Activated CD4-positive, alpha-beta T cell treated with anti-CD3 and anti-CD28 coated beads, Interleukin-2, amount 10 ng/mL, durations not matched to agents 7 days and 5 days (primary cell): ENCODE data around the gene PPM1J. TPM values are rescaled to one million over a fixed set of nuclear protein-coding genes. Genes with fewer than 3 reads are reported as not detected.
A peak's percentile ranks its signal among the peaks of the same experiment; 100 is the strongest.

Experiments used
- CTCF ChIA-PET: fragments of 350-600 bp; sonication (Branson Sonifier 250); formaldehyde crosslinking; loops from one replicate; lab custom pipeline; 2021; ENCODE audit warnings: antibody characterized with exemption; lab: Charles Lee
- POLR2A ChIA-PET: fragments of 350-600 bp; sonication (Branson Sonifier 250); formaldehyde crosslinking; loops from one replicate; lab custom pipeline; 2021; ENCODE audit warnings: antibody characterized with exemption; lab: Charles Lee
- DNase-seq: peaks from one replicate; pipeline ENCODE4 v3.0.0-alpha.2; 2020
- H3K27ac Mint-ChIP-seq: one replicate; pipeline ENCODE4 v1.8.0; 2021; ENCODE audit warnings: mild to moderate bottlenecking, moderate library complexity, mixed read lengths
- H3K27me3 Mint-ChIP-seq: one replicate; pipeline ENCODE4 v1.8.0; 2021; ENCODE audit warnings: mixed read lengths
- H3K36me3 Mint-ChIP-seq: one replicate; pipeline ENCODE4 v1.8.0; 2021; ENCODE audit warnings: low read depth, mixed read lengths
- H3K4me1 Mint-ChIP-seq: one replicate; pipeline ENCODE4 v1.8.0; 2021; ENCODE audit warnings: mixed read lengths
- H3K4me3 Mint-ChIP-seq: one replicate; pipeline ENCODE4 v1.8.0; 2021; ENCODE audit warnings: mild to moderate bottlenecking, moderate library complexity, mixed read lengths
- H3K9me3 Mint-ChIP-seq: one replicate; pipeline ENCODE4 v1.8.0; 2021; ENCODE audit warnings: mixed read lengths
- total RNA-seq, 2 experiments: library from RNA; stranded (reverse); gene quantifications; one replicate each; pipeline ENCODE4 v1.2.3, GENCODE V29; 2021

The PPM1J gene
- total RNA-seq, 2 experiments from 2014 or later = not detected

- Mint-ChIP-seq H3K4me3 (peak overlapping the region; percentile 91), H3K27me3 (no peaks in the 10 kb centered on the region), H3K4me1 (peaks cover 51% of the 10 kb centered on the region), H3K9me3 (no peaks in the 10 kb centered on the region), H3K27ac (peak overlapping the region; percentile 97), H3K36me3 (peaks cover 53% of the 10 kb centered on the region)
- POLR2A ChIA-PET = interaction anchor here (0.7 to 1.0 kb wide), 3 partner anchors 8 to 43 kb away, joined by 3 read pairs; no protein-coding TSS in a partner anchor
- CTCF ChIA-PET = interaction anchor here (0.8 to 2.3 kb wide), 15 partner anchors 8 to 399 kb away, joined by 3 to 11 read pairs (median 4); partner anchors contain the start of genes LRIG2 and PPM1J
- peak; percentile 19 for DNase-seq
Measured at GRCh38 chr1:112673592-112674439, 41.3 kb downstream of the PPM1J start.

- H3K27me3 Mint-ChIP-seq = no peaks in the 10 kb centered on the region
- H3K27ac Mint-ChIP-seq = no peak overlapping the region
- peaks cover 57% of the 10 kb centered on the region for H3K36me3 Mint-ChIP-seq
- ChIA-PET POLR2A (no interaction called here), CTCF (interaction anchor here (0.9 to 2.2 kb wide), 7 partner anchors 9 to 282 kb away, joined by 3 to 10 read pairs (median 5); no protein-coding TSS in a partner anchor)
- no peaks in the 10 kb centered on the region for H3K9me3 Mint-ChIP-seq
- H3K4me3 Mint-ChIP-seq = peak overlapping the region; percentile 4
- DNase-seq = no peak
- H3K4me1 Mint-ChIP-seq = peaks cover 53% of the 10 kb centered on the region
Measured at GRCh38 chr1:112672842-112673241, 42.3 kb downstream of the PPM1J start.

- POLR2A ChIA-PET = no interaction called here
- Mint-ChIP-seq H3K4me1 (peaks cover 55% of the 10 kb centered on the region), H3K9me3 (no peaks in the 10 kb centered on the region), H3K36me3 (peaks cover 64% of the 10 kb centered on the region), H3K4me3 (no peak overlapping the region), H3K27me3 (no peaks in the 10 kb centered on the region), H3K27ac (no peak overlapping the region)
- DNase-seq = no peak
- CTCF ChIA-PET = interaction anchor here (0.8 to 1.8 kb wide), 5 partner anchors 10 to 179 kb away, joined by 3 to 6 read pairs (median 3); no protein-coding TSS in a partner anchor
Measured at GRCh38 chr1:112672009-112672408, 43.1 kb downstream of the PPM1J start.

GRCh38 chr1:112666946-112667345 lies 48.2 kb downstream of the PPM1J start:
- Mint-ChIP-seq H3K4me1 (peaks cover 34% of the 10 kb centered on the region), H3K36me3 (peaks cover 75% of the 10 kb centered on the region), H3K4me3 (no peak overlapping the region), H3K9me3 (no peaks in the 10 kb centered on the region), H3K27me3 (no peaks in the 10 kb centered on the region), H3K27ac (no peak overlapping the region)
- DNase-seq = no peak
- ChIA-PET POLR2A (no interaction called here), CTCF (interaction anchor here (0.6 kb wide), 1 partner anchor 16 kb away, joined by 3 read pairs; no protein-coding TSS in a partner anchor)

- CTCF ChIA-PET = interaction anchor here (1.3 kb wide), 1 partner anchor 13 kb away, joined by 3 read pairs; no protein-coding TSS in a partner anchor
- POLR2A ChIA-PET = interaction anchor here (0.9 kb wide), 1 partner anchor 9 kb away, joined by 3 read pairs; the partner anchor contains the start of gene MOV10
- Mint-ChIP-seq H3K9me3 (no peaks in the 10 kb centered on the region), H3K4me3 (no peak overlapping the region), H3K4me1 (peaks cover 34% of the 10 kb centered on the region), H3K36me3 (peaks cover 77% of the 10 kb centered on the region), H3K27me3 (no peaks in the 10 kb centered on the region), H3K27ac (no peak overlapping the region)
- DNase-seq = no peak
Measured at GRCh38 chr1:112665857-112666256, 49.3 kb downstream of the PPM1J start.

Other genes with a start within 250 kb of the PPM1J start
- gene WNT2B, start 206.4 kb downstream of the PPM1J start, total RNA-seq = not detected
- 10 to 100 TPM; 13.8 to 18.5 TPM for gene ST7L, start 96.2 kb downstream of the PPM1J start, total RNA-seq
- gene CAPZA1, start 95.5 kb downstream of the PPM1J start, total RNA-seq = 100 to 1,000 TPM; 254 to 303 TPM
- gene MOV10, start 40.7 kb downstream of the PPM1J start, total RNA-seq = 100 to 1,000 TPM; 118 to 126 TPM
- gene RHOC, start 8.2 kb downstream of the PPM1J start, total RNA-seq = 10 to 100 TPM; 53.7 to 56.8 TPM
- gene SLC16A1, start 240.9 kb upstream of the PPM1J start, total RNA-seq = 10 to 100 TPM; 54.0 to 55.4 TPM